OCI-LY3 (cell line): ENCODE measurements around the gene WDR77.

ENCODE experiments used
- H2AFZ ChIP-seq: fragments of 200-600, 300-600 bp; shearing (Covaris generic); 2 replicates; pipeline ENCODE4 v1.6.0; 2014; ENCODE audit warnings: antibody characterized with exemption, low read depth, low read length
- H3K27ac ChIP-seq: fragments of 200-600, 300-600 bp; sonication (generic); 2 replicates; pipeline ENCODE4 v1.5.1; 2014; ENCODE audit warnings: mild to moderate bottlenecking, low read length, moderate library complexity, mixed read lengths
- H3K27me3 ChIP-seq: fragments of 200-600, 300-600 bp; sonication (generic); 2 replicates; pipeline ENCODE4 v1.6.1; 2014; ENCODE audit warnings: low read depth, low read length, mixed read lengths
- H3K36me3 ChIP-seq: fragments of 200-600, 300-600 bp; sonication (generic); replicated peaks from 2 replicates; pipeline ENCODE3; 2014; ENCODE audit warnings: low read depth, low read length, mixed read lengths
- H3K4me1 ChIP-seq: fragments of 300-600, 200-600 bp; sonication (generic); 2 replicates; pipeline ENCODE4 v1.6.1; 2014; ENCODE audit warnings: low read length, mixed read lengths
- H3K4me2 ChIP-seq: fragments of 200-600, 300-600 bp; sonication (generic); 2 replicates; pipeline ENCODE4 v1.6.1; 2014; ENCODE audit warnings: low read length, mixed read lengths
- H3K4me3 ChIP-seq: fragments of 300-600, 200-600 bp; sonication (generic); 2 replicates; pipeline ENCODE4 v1.5.1; 2014; ENCODE audit warnings: antibody characterized with exemption, mild to moderate bottlenecking, low read length, moderate library complexity
- H3K79me2 ChIP-seq: fragments of 300-600, 200-600 bp; shearing (Covaris generic); 2 replicates; pipeline ENCODE4 v1.6.1; 2014; ENCODE audit warnings: mild to moderate bottlenecking, low read length, mixed read lengths
- H3K9ac ChIP-seq: fragments of 300-600, 200-600 bp; shearing (Covaris generic); 2 replicates; pipeline ENCODE4 v1.6.0; 2014; ENCODE audit warnings: mild to moderate bottlenecking, low read length, moderate library complexity
- H3K9me3 ChIP-seq: fragments of 200-600, 300-600 bp; shearing (Covaris generic); 2 replicates; pipeline ENCODE4 v1.6.1; 2014; ENCODE audit warnings: low read length, mixed read lengths; ENCODE audit not compliant: insufficient read depth
- H4K20me1 ChIP-seq: fragments of 200-600, 300-600 bp; sonication (generic); 2 replicates; pipeline ENCODE4 v1.6.1; 2016; ENCODE audit warnings: low read length, mixed read lengths; ENCODE audit not compliant: insufficient read depth
- EZH2phosphoT487 ChIP-seq: fragments of 200-600 bp; shearing (Covaris generic); IDR thresholded peaks from 2 replicates; pipeline ENCODE4 v1.6.1; 2018; ENCODE audit warnings: antibody characterized with exemption, mixed run types, low read depth
- TF ChIP-seq, protein P1 (sequence below): fragments of 200-600, 300-600 bp; sonication (generic); IDR thresholded peaks from 2 replicates; pipeline ENCODE4 v1.5.1; 2014; ENCODE audit warnings: antibody characterized with exemption, low read length, low read depth

Gene WDR77

GRCh38 chr1:111424281-111424680 lies 24.8 kb downstream of the WDR77 start:
- TF ChIP-seq, protein P1, sequence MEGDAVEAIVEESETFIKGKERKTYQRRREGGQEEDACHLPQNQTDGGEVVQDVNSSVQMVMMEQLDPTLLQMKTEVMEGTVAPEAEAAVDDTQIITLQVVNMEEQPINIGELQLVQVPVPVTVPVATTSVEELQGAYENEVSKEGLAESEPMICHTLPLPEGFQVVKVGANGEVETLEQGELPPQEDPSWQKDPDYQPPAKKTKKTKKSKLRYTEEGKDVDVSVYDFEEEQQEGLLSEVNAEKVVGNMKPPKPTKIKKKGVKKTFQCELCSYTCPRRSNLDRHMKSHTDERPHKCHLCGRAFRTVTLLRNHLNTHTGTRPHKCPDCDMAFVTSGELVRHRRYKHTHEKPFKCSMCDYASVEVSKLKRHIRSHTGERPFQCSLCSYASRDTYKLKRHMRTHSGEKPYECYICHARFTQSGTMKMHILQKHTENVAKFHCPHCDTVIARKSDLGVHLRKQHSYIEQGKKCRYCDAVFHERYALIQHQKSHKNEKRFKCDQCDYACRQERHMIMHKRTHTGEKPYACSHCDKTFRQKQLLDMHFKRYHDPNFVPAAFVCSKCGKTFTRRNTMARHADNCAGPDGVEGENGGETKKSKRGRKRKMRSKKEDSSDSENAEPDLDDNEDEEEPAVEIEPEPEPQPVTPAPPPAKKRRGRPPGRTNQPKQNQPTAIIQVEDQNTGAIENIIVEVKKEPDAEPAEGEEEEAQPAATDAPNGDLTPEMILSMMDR = no peak
- TF ChIP-seq EZH2phosphoT487 = no peak

GRCh38 chr1:111422546-111423391 lies 26.3 kb downstream of the WDR77 start:
- H3K4me2 ChIP-seq = no peak overlapping the region
- no peak overlapping the region for H2AFZ ChIP-seq
- no peaks in the 10 kb centered on the region for H3K9me3 ChIP-seq
- no peaks in the 10 kb centered on the region for H3K27me3 ChIP-seq
- H3K27ac ChIP-seq = no peak overlapping the region
- no peaks in the 10 kb centered on the region for H3K36me3 ChIP-seq
- TF ChIP-seq, protein P1 = no peak
- TF ChIP-seq EZH2phosphoT487 = no peak
- peaks cover 8% of the 10 kb centered on the region; the same call in 1 of the 2 replicates for H3K4me1 ChIP-seq
- no peak overlapping the region for H3K9ac ChIP-seq
- H4K20me1 ChIP-seq = no peaks in the 10 kb centered on the region
- no peaks in the 10 kb centered on the region for H3K79me2 ChIP-seq
- H3K4me3 ChIP-seq = no peak overlapping the region

More at GRCh38 chr1:111424281-111424680, 24.8 kb downstream of the WDR77 start:
- no peak overlapping the region for H3K4me3 ChIP-seq
- no peak overlapping the region for H3K4me2 ChIP-seq
- H3K79me2 ChIP-seq = no peaks in the 10 kb centered on the region
- no peaks in the 10 kb centered on the region for H3K36me3 ChIP-seq
- no peaks in the 10 kb centered on the region for H4K20me1 ChIP-seq
- H3K9ac ChIP-seq = no peak overlapping the region
- H3K27ac ChIP-seq = no peak overlapping the region
- peaks cover 8% of the 10 kb centered on the region; the same call in 1 of the 2 replicates for H3K4me1 ChIP-seq
- H2AFZ ChIP-seq = no peak overlapping the region
- H3K9me3 ChIP-seq = no peaks in the 10 kb centered on the region
- no peaks in the 10 kb centered on the region for H3K27me3 ChIP-seq

- no peak for TF ChIP-seq EZH2phosphoT487
- TF ChIP-seq, protein P1 = no peak
- no peaks in the 10 kb centered on the region for H3K9me3 ChIP-seq
Observed at GRCh38 chr1:111420377-111420776, 28.7 kb downstream of the WDR77 start.

GRCh38 chr1:111419037-111419436 lies 30.0 kb downstream of the WDR77 start:
- H3K4me3 ChIP-seq = no peak overlapping the region
- H2AFZ ChIP-seq = no peak overlapping the region
- no peak overlapping the region for H3K27ac ChIP-seq
- H3K9me3 ChIP-seq = no peaks in the 10 kb centered on the region
- H4K20me1 ChIP-seq = no peaks in the 10 kb centered on the region
- H3K79me2 ChIP-seq = no peaks in the 10 kb centered on the region
- no peak overlapping the region for H3K9ac ChIP-seq
- no peaks in the 10 kb centered on the region for H3K36me3 ChIP-seq
- no peak overlapping the region for H3K4me2 ChIP-seq
- TF ChIP-seq, protein P1 = no peak
- no peak for TF ChIP-seq EZH2phosphoT487
- H3K27me3 ChIP-seq = no peaks in the 10 kb centered on the region
- H3K4me1 ChIP-seq = peaks cover 13% of the 10 kb centered on the region

More at GRCh38 chr1:111420377-111420776, 28.7 kb downstream of the WDR77 start:
- Histone ChIP-seq H3K4me2 (no peak overlapping the region), H3K36me3 (no peaks in the 10 kb centered on the region), H3K4me1 (peaks cover 13% of the 10 kb centered on the region), H3K9ac (no peak overlapping the region), H3K4me3 (no peak overlapping the region), H3K27me3 (no peaks in the 10 kb centered on the region), H3K27ac (no peak overlapping the region), H2AFZ (no peak overlapping the region), H3K79me2 (no peaks in the 10 kb centered on the region), H4K20me1 (no peaks in the 10 kb centered on the region)
